A549 treated with GW870086 at 1 μM for 4 hours (cell line): ENCODE data around the gene S100A9. TPM values are rescaled to one million over a fixed set of nuclear protein-coding genes. Genes with fewer than 3 reads are reported as not detected.

Experiments
- total RNA-seq: library from RNA; stranded (reverse); fragments of 200-300 nt; extraction: Qiagen RNA extraction; gene quantifications from 5 replicates; pipeline ENCODE4 v1.2.3, GENCODE V29; 2022; ENCODE audit warnings: low read depth

Gene S100A9
- 0.31 to 1.4 TPM (median 1.2 TPM) in 5 replicates for total RNA-seq

DNA sequence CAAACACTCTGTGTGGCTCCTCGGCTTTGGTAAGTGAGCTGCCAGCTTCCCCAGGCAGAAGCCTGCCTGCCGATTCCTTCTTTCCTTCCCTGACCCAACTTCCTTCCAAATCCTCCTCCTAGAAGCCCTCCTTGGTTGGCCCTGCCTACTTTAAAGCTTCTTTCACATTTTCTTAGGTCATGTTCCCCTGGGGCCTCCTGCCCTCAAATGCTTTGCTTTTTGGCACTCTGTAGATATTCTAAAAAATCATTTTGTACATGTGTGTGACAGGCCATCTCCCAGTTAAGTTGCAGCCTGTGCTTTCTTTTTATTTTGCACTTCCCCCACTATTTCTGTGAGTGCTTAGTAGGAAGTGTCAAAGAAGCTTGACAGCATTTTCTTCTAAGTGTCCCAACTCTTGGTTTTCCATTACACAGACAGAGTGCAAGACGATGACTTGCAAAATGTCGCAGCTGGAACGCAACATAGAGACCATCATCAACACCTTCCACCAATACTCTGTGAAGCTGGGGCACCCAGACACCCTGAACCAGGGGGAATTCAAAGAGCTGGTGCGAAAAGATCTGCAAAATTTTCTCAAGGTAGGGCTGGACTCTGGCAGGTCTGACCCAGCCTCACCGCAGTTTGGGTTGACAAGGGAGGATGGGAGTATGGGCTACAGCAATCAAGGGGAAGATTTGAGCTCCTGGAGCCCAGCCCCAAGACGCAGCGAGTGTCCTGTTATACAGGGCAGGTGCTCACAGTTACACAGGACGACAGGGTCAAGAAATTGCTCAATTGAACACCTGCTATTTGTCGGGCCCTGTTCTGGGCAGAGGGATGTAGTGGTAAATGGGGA lies at the start of gene S100A9:
S100A9 (plus strand) TSS at position 2 of the 838 bp plus-strand sequence; CDS start at position 432, 430 bp downstream.

DNA sequence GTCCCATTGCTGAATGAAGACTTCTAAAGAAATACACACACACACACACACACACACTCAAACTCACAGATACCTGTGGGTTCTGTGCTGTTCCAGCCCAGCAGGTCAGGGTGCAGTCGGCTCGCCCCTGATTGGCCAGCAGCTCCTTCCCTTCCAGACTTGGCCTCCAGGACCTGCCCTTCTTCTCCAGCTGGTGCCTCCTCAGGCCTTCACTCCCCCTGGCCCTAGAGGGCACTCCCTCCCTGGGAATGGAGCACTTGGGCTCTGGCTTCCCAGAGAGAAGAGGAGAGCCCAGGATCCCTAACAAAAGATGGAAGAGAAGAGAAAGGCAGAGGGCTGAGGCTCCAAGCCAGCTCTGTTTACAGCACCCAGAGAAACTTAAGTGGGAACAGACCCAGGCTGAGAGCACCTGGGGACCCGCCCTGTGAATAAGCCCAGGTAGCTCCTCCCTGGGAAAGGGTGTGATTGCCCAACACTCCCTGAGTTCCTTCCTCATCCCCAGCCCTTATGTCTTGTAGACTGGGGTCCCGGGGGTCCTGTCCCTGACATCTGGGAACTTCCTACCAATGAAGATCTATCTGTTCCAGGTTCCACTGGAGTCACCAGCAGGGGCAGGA lies 45.0 kb upstream of the S100A9 start, which contains the start of gene PGLYRP3:
PGLYRP3 (minus strand) TSS at position 383 of the 617 bp plus-strand sequence. CDS start 2,287 bp downstream, outside the sequence.

DNA sequence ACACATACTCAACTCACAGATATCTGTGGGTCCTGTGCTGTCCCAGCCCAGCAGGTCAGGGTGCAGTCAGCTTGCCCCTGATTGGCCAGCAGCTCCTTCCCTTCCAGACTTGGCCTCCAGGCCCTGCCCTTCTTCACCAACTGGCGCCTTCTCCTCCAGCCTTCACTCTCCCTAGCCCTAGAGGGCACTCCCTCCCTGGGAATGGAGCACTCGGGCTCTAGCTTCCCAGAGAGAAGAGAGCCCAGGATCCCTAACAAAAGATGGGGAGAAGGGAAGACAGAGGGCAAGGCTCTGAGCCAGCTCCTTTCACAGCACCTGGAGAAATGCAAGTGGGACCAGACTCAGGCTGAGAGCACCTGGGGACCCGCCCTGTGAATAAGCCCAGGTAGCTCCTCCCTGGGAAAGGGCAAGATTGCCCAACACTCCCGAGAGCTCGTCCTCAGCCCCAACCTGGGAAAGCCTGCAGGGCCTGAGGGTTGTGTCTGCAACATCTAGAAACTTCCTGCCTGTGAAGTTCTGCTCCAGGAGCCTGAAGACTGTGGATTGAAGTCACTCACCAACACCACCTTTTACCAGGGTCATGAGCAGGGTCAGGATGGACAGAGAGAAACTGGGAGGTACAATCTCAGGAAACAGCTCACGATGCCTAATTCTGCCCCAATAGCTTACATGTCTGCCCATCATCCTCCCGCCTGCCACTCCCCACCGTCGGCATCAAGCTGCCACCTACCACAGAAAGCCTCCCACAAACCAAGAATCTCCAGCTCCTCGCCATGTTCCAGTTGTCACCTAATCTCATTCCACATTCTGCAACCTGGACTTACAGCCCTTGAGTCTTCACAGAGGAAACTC lies 8.9 kb upstream of the S100A9 start, which contains the start of gene PGLYRP4:
PGLYRP4 (minus strand) TSS at position 331 of the 852 bp plus-strand sequence. CDS start 909 bp downstream, outside the sequence.

DNA sequence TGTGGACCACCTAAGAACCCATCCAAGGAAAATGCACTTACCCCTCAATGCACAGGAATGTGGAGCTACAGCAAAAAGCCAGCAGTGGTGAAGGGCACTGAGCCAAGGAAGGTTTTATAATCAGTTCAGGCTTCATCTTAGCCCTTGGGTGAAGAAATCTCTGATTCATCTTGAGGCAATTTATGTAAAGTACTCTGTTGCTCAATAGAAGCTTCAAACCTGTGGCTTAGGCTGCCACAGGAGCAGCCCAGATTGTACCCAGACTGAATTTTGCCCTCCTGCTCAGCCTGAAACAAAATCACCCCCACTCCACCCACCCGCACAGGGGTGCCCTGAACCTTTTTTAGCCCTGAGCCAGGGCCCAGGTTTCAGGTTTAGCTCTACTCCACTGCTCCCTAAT lies 17.9 kb downstream of the S100A9 start, which contains the start of gene S100A12:
S100A12 (minus strand) TSS at position 111 of the 400 bp plus-strand sequence. CDS start 1,029 bp downstream, outside the sequence.

DNA sequence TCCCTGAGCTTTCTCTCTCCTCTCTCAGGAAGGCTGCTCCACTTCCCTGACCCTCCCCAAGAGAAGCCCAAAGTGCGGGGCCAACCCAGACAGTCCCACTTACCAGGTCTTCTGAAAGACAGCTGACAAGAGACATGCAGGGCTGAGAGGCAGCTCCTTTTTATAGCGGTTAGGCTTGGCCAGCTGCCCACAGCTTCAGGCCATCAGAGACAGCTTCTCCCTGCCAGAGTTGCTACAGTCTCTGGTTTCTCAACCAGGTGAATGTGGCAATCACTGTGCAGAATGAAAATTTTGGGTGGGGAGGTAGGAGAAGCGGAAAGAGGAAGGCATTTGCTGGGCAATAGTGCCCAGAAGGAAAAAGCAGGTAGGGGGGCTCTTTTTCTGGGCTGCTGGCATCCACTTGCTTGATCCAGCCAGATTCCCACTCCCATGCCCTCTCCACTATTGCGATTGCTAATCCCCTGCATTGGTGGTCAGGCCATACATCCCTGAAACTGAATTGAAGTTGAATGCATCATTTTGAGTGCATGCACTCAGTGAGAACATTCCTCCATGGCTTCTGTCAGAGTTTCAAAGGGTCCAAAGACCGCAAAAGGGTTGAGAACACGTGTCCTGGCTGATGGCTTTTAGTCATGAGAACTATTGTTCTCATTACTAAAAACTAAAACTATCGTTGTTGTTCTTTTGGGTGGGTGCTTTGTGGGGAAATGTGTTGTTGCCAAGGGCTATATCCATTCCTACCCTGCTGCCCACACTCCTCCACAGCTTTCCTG lies 33.5 kb downstream of the S100A9 start, which contains the start of gene S100A8:
S100A8 (minus strand) TSS at position 136 of the 773 bp plus-strand sequence. CDS start 538 bp downstream, outside the sequence.

Other genes with a start within 250 kb of the S100A9 start
- gene SPRR2F, start 244.3 kb upstream of the S100A9 start, total RNA-seq, result not detected in 5 replicates
- not detected in 5 replicates for gene SPRR2G, start 207.0 kb upstream of the S100A9 start, total RNA-seq
- not detected in 5 replicates for gene LELP1, start 154.4 kb upstream of the S100A9 start, total RNA-seq
- gene PRR9, start 140.3 kb upstream of the S100A9 start, total RNA-seq, result not detected in 5 replicates
- not detected in 5 replicates for gene LORICRIN, start 98.2 kb upstream of the S100A9 start, total RNA-seq
- gene PGLYRP3, start 44.9 kb upstream of the S100A9 start, total RNA-seq, result not detected in 5 replicates
- not detected in 5 replicates for gene PGLYRP4, start 9.0 kb upstream of the S100A9 start, total RNA-seq
- gene S100A12, start 17.8 kb downstream of the S100A9 start, total RNA-seq, result not detected in 5 replicates
- not detected in 5 replicates for gene S100A8, start 33.2 kb downstream of the S100A9 start, total RNA-seq
- not detected in 5 replicates for gene S100A7A, start 58.7 kb downstream of the S100A9 start, total RNA-seq
- gene S100A7, start 102.8 kb downstream of the S100A9 start, total RNA-seq, result not detected in 5 replicates
- 3,721 to 4,200 TPM (median 3,795 TPM) in 5 replicates for gene S100A6, start 178.1 kb downstream of the S100A9 start, total RNA-seq
- 0.87 to 1.4 TPM (median 1.1 TPM) in 5 replicates for gene S100A5, start 183.1 kb downstream of the S100A9 start, total RNA-seq
- gene S100A4, start 188.0 kb downstream of the S100A9 start, total RNA-seq, result 1,668 to 2,055 TPM (median 1,841 TPM) in 5 replicates
- gene S100A3, start 191.4 kb downstream of the S100A9 start, total RNA-seq, result 104 to 121 TPM (median 120 TPM) in 5 replicates
- gene S100A2, start 208.0 kb downstream of the S100A9 start, total RNA-seq, result 18.8 to 40.7 TPM (median 32.4 TPM) in 5 replicates